NT2/D1 (cell line): ENCODE data around the gene METTL24.
"Not testable (repeated sequence)": the region's sequence is repeated elsewhere in the genome, so short reads cannot be mapped to it uniquely, and the experiment has no call there.

Experiments
- DNase-seq: peaks from one replicate; pipeline ENCODE4 v3.0.0-alpha.2; 2011; ENCODE audit warnings: low read depth, low spot score
- H3K27me3 ChIP-seq: 2 replicates; pipeline ENCODE4 v1.6.0; 2011; ENCODE audit warnings: mild to moderate bottlenecking; ENCODE audit not compliant: insufficient read length, insufficient read depth
- H3K36me3 ChIP-seq: 2 replicates; pipeline ENCODE4 v1.6.1; 2011; ENCODE audit warnings: mild to moderate bottlenecking, low read length, mixed read lengths; ENCODE audit not compliant: insufficient read depth, insufficient read length
- H3K4me1 ChIP-seq: 2 replicates; pipeline ENCODE4 v1.5.1; 2011; ENCODE audit not compliant: insufficient read depth, insufficient read length
- H3K4me3 ChIP-seq: 2 replicates; pipeline ENCODE4 v1.5.1; 2011; ENCODE audit warnings: low read depth; ENCODE audit not compliant: insufficient read length
- H3K9ac ChIP-seq: 2 replicates; pipeline ENCODE4 v1.6.0; 2011; ENCODE audit warnings: low read depth; ENCODE audit not compliant: insufficient read length
- H3K9me3 ChIP-seq: 2 replicates; pipeline ENCODE4 v1.5.1; 2011; ENCODE audit warnings: mild to moderate bottlenecking, low read length; ENCODE audit not compliant: insufficient read depth
- SUZ12 ChIP-seq: IDR thresholded peaks from 2 replicates; pipeline ENCODE4 v1.6.1; 2011; ENCODE audit not compliant: insufficient read length, insufficient read depth; ENCODE audit errors: extremely low read depth
- YY1 ChIP-seq: IDR thresholded peaks from 2 replicates; pipeline ENCODE4 v1.6.1; 2011; ENCODE audit not compliant: insufficient read length, insufficient read depth
- ZNF274 ChIP-seq: IDR thresholded peaks from 2 replicates; pipeline ENCODE4 v1.6.1; 2011; ENCODE audit warnings: mild to moderate bottlenecking, low read depth, low read length

The METTL24 gene

GRCh38 chr6:110287462-110288341 is 70.4 kb downstream of the METTL24 start:
- no peaks in the 10 kb centered on the region for H3K9me3 ChIP-seq
- no peak overlapping the region for H3K4me3 ChIP-seq
- no peak overlapping the region for H3K9ac ChIP-seq
- no peak for TF ChIP-seq ZNF274
- no peak for TF ChIP-seq YY1
- no peaks in the 10 kb centered on the region for H3K36me3 ChIP-seq
- no peaks in the 10 kb centered on the region for H3K4me1 ChIP-seq
- no peaks in the 10 kb centered on the region for H3K27me3 ChIP-seq
- DNase-seq: no peak

DNA sequence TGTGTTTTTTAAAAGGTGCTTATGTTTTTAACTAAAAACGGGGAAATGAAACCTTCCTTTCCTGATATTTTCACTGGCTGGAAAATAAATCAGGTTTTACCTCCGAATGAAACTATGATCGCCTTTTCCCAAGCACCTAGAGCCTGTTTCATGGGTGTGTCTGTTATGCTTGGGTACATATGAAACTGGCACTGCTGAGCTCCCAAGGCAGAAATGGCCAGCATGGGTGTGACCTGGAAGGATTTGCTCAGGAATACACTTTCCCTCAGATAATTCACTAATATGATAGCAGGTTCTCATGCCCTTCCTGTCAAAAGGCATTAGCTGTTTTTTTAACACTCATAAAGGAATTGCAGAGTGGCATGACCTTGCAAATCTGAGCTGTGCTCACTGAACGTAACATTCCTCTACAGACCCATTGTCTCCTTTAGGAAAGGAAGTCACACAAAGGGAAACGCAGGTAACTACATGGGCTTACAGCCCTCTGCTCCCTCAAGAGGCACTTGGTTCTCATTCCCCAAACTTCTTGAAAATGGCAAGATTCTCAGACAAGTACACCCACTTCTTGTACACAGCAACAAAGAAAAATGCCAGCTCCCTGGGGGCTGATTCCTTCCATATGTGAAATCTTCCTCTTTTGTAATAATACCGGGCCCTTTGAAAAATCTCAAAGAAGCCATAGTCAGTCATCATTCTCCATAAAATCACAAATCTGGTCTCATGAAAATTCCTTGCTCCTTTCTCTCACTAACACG is 72.7 kb downstream of the METTL24 start:
- Histone ChIP-seq H3K4me1 (no peaks in the 10 kb centered on the region), H3K27me3 (no peaks in the 10 kb centered on the region), H3K4me3 (no peak overlapping the region), H3K9ac (no peak overlapping the region), H3K9me3 (no peaks in the 10 kb centered on the region), H3K36me3 (no peaks in the 10 kb centered on the region)
- TF ChIP-seq SUZ12: no peak
- TF ChIP-seq ZNF274: no peak
- no peak for TF ChIP-seq YY1
- DNase-seq: no peak

- Histone ChIP-seq H3K36me3 (no peaks in the 10 kb centered on the region), H3K9ac (no peak overlapping the region), H3K4me3 (no peak overlapping the region), H3K9me3 (peaks cover 4% of the 10 kb centered on the region; the same call in 1 of the 2 replicates), H3K27me3 (no peaks in the 10 kb centered on the region), H3K4me1 (no peaks in the 10 kb centered on the region)
- no peak for TF ChIP-seq ZNF274
- no peak for TF ChIP-seq YY1
- no peak for TF ChIP-seq SUZ12
- DNase-seq: no peak
These were observed 73.3 kb downstream of the METTL24 start for GRCh38 chr6:110284855-110285254.

- Histone ChIP-seq H3K9me3 (peaks cover 8% of the 10 kb centered on the region; the same call in 1 of the 2 replicates), H3K4me1 (no peaks in the 10 kb centered on the region), H3K36me3 (no peaks in the 10 kb centered on the region), H3K9ac (no peak overlapping the region), H3K4me3 (no peak overlapping the region), H3K27me3 (no peaks in the 10 kb centered on the region)
- TF ChIP-seq ZNF274 (no peak), SUZ12 (no peak)
- DNase-seq: no peak
These were observed 74.5 kb downstream of the METTL24 start for GRCh38 chr6:110283657-110284056.

GRCh38 chr6:110282412-110282811 is 75.7 kb downstream of the METTL24 start:
- no peak for DNase-seq
- Histone ChIP-seq H3K36me3 (no peaks in the 10 kb centered on the region), H3K9me3 (peaks cover 8% of the 10 kb centered on the region; the same call in 1 of the 2 replicates), H3K9ac (no peak overlapping the region), H3K4me3 (no peak overlapping the region), H3K27me3 (no peaks in the 10 kb centered on the region), H3K4me1 (no peaks in the 10 kb centered on the region)
- TF ChIP-seq ZNF274 (no peak), SUZ12 (no peak), YY1 (no peak)

GRCh38 chr6:110277100-110277665 is 81.0 kb downstream of the METTL24 start:
- no peak for DNase-seq
- H3K4me1 ChIP-seq: no peaks in the 10 kb centered on the region
- H3K36me3 ChIP-seq: no peaks in the 10 kb centered on the region
- H3K27me3 ChIP-seq: no peaks in the 10 kb centered on the region
- H3K9me3 ChIP-seq: peaks cover 8% of the 10 kb centered on the region; the same call in 1 of the 2 replicates
- H3K4me3 ChIP-seq: no peak overlapping the region
- no peak overlapping the region for H3K9ac ChIP-seq
- TF ChIP-seq YY1: no peak
- TF ChIP-seq ZNF274: no peak
- no peak for TF ChIP-seq SUZ12

DNA sequence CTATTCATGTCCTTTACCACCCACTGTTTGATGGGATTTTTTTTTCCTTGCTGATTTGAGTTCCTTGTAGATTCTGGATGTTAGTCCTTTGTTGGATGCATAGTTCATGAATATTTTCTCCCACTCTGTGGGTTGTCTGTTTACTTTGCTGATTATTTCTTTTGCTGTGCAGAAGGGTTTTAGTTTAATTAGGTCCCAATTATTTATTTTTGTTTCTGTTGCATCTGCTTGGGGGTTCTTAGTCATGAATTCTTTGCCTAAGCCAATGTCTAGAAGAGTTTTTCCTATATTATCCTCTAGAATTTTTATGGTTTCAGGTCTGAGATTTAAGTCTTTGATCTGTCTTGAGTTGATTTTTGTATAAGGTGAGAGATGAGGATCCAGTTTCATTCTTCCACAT is 85.4 kb downstream of the METTL24 start:
- H3K4me1 ChIP-seq, DNase-seq, H3K27me3 ChIP-seq, H3K36me3 ChIP-seq, H3K9ac ChIP-seq, H3K9me3 ChIP-seq, H3K4me3 ChIP-seq: not testable (repeated sequence)
